ENCODE data around the gene CHST11.

The CHST11 gene

GRCh38 chr12:104694161-104694560, 237.4 kb downstream of the CHST11 start:
- TF ChIP-seq GATA1 (IDR thresholded peaks at IDR 0.05; ENCODE audit: low read depth, low read length) (no peak), POLR2A (IDR thresholded peaks at IDR 0.05; ENCODE audit: low read length) (no peak)
- no peak for DNase-seq

- TF ChIP-seq POLR2A (IDR thresholded peaks at IDR 0.05; ENCODE audit: low read length) = no peak
- no peak for TF ChIP-seq GATA1 (IDR thresholded peaks at IDR 0.05; ENCODE audit: low read depth, low read length)
- DNase-seq = no peak
These were observed 238.0 kb downstream of the CHST11 start for GRCh38 chr12:104694711-104695110.

GRCh38 chr12:104695453-104696148, 238.9 kb downstream of the CHST11 start:
- TF ChIP-seq GATA1 (IDR thresholded peaks at IDR 0.05; ENCODE audit: low read depth, low read length) (no peak), POLR2A (IDR thresholded peaks at IDR 0.05; ENCODE audit: low read length) (no peak)

GRCh38 chr12:104697186-104697585, 240.4 kb downstream of the CHST11 start:
- no peak for DNase-seq

More at GRCh38 chr12:104695453-104696148, 238.9 kb downstream of the CHST11 start:
- no peak for DNase-seq

GRCh38 chr12:104698871-104699270, 242.1 kb downstream of the CHST11 start:
- TF ChIP-seq GATA1 (IDR thresholded peaks at IDR 0.05; ENCODE audit: low read depth, low read length) (no peak), POLR2A (IDR thresholded peaks at IDR 0.05; ENCODE audit: low read length) (no peak)
- DNase-seq = no peak

More at GRCh38 chr12:104697186-104697585, 240.4 kb downstream of the CHST11 start:
- no peak for TF ChIP-seq POLR2A (IDR thresholded peaks at IDR 0.05; ENCODE audit: low read length)
- TF ChIP-seq GATA1 (IDR thresholded peaks at IDR 0.05; ENCODE audit: low read depth, low read length) = no peak

- TF ChIP-seq GATA1 (IDR thresholded peaks at IDR 0.05; ENCODE audit: low read depth, low read length) (no peak), POLR2A (IDR thresholded peaks at IDR 0.05; ENCODE audit: low read length) (no peak)
- DNase-seq = peak in 1 of 2 experiments; percentile 15
These were observed 242.9 kb downstream of the CHST11 start for GRCh38 chr12:104699489-104700190.

- no peak for TF ChIP-seq GATA1 (IDR thresholded peaks at IDR 0.05; ENCODE audit: low read depth, low read length)
- TF ChIP-seq POLR2A (IDR thresholded peaks at IDR 0.05; ENCODE audit: low read length) = no peak
- no peak for DNase-seq
These were observed 243.6 kb downstream of the CHST11 start for GRCh38 chr12:104700324-104700723.

- DNase-seq = no peak
- TF ChIP-seq GATA1 (IDR thresholded peaks at IDR 0.05; ENCODE audit: low read depth, low read length) = no peak
- no peak for TF ChIP-seq POLR2A (IDR thresholded peaks at IDR 0.05; ENCODE audit: low read length)
These were observed 244.6 kb downstream of the CHST11 start for GRCh38 chr12:104701301-104701700.

GRCh38 chr12:104701756-104702155, 245.0 kb downstream of the CHST11 start:
- DNase-seq = peak in 1 of 2 experiments; percentile 10
- TF ChIP-seq GATA1 (IDR thresholded peaks at IDR 0.05; ENCODE audit: low read depth, low read length) (no peak), POLR2A (IDR thresholded peaks at IDR 0.05; ENCODE audit: low read length) (no peak)

- TF ChIP-seq GATA1 (IDR thresholded peaks at IDR 0.05; ENCODE audit: low read depth, low read length) (no peak), POLR2A (IDR thresholded peaks at IDR 0.05; ENCODE audit: low read length) (no peak)
- no peak for DNase-seq
These were observed 245.9 kb downstream of the CHST11 start for GRCh38 chr12:104702565-104703139.

GRCh38 chr12:104703372-104703771, 246.6 kb downstream of the CHST11 start:
- TF ChIP-seq GATA1 (IDR thresholded peaks at IDR 0.05; ENCODE audit: low read depth, low read length) (no peak), POLR2A (IDR thresholded peaks at IDR 0.05; ENCODE audit: low read length) (no peak)
- no peak for DNase-seq

GRCh38 chr12:104704224-104704779, 247.6 kb downstream of the CHST11 start:
- DNase-seq = no peak
- TF ChIP-seq GATA1 (IDR thresholded peaks at IDR 0.05; ENCODE audit: low read depth, low read length) (no peak), POLR2A (IDR thresholded peaks at IDR 0.05; ENCODE audit: low read length) (no peak)

- no peak for DNase-seq
These were observed 250.4 kb downstream of the CHST11 start for GRCh38 chr12:104707194-104707593.

More at GRCh38 chr12:104707194-104707593, 250.4 kb downstream of the CHST11 start:
- no peak for TF ChIP-seq GATA1 (IDR thresholded peaks at IDR 0.05; ENCODE audit: low read depth, low read length)
- no peak for TF ChIP-seq POLR2A (IDR thresholded peaks at IDR 0.05; ENCODE audit: low read length)
